ENCODE results near the gene BEST3. TPM values are rescaled to one million over a fixed set of nuclear protein-coding genes. Genes with fewer than 3 reads are reported as not detected.

Gene BEST3
- total RNA-seq, 1 experiment from 2014 or later = not detected

DNA sequence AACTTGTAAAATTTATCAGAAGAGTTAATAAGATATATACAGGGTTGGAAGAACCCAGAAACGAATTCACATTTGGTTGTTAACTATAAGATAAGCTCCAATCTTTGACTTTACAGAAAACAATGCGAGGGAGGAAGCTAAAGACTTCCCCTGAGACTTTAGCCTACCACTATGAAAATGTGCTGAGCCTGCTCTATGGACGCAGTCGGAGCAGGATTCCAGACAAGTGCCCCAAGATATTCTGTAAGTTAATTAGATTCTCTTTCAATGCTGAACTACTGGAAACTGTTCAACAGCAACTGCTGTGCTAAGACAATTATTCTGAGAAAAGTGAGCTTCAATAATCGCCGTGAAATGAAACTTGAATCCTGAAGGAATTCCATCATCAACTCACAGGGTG lies 80.1 kb downstream of the BEST3 start (continued):
- no peak for TF ChIP-seq GRHL2 (CRISPR knock-in tag; IDR thresholded peaks at IDR 0.05; ENCODE audit: insufficient replicate concordance, severe bottlenecking)
- TF ChIP-seq, protein P1, sequence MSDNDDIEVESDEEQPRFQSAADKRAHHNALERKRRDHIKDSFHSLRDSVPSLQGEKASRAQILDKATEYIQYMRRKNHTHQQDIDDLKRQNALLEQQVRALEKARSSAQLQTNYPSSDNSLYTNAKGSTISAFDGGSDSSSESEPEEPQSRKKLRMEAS (CRISPR knock-in tag; IDR thresholded peaks at IDR 0.05) = no peak
- TF ChIP-seq ELF4 (CRISPR knock-in tag; IDR thresholded peaks at IDR 0.05; ENCODE audit: low read depth) = no peak
- TF ChIP-seq, protein P2, sequence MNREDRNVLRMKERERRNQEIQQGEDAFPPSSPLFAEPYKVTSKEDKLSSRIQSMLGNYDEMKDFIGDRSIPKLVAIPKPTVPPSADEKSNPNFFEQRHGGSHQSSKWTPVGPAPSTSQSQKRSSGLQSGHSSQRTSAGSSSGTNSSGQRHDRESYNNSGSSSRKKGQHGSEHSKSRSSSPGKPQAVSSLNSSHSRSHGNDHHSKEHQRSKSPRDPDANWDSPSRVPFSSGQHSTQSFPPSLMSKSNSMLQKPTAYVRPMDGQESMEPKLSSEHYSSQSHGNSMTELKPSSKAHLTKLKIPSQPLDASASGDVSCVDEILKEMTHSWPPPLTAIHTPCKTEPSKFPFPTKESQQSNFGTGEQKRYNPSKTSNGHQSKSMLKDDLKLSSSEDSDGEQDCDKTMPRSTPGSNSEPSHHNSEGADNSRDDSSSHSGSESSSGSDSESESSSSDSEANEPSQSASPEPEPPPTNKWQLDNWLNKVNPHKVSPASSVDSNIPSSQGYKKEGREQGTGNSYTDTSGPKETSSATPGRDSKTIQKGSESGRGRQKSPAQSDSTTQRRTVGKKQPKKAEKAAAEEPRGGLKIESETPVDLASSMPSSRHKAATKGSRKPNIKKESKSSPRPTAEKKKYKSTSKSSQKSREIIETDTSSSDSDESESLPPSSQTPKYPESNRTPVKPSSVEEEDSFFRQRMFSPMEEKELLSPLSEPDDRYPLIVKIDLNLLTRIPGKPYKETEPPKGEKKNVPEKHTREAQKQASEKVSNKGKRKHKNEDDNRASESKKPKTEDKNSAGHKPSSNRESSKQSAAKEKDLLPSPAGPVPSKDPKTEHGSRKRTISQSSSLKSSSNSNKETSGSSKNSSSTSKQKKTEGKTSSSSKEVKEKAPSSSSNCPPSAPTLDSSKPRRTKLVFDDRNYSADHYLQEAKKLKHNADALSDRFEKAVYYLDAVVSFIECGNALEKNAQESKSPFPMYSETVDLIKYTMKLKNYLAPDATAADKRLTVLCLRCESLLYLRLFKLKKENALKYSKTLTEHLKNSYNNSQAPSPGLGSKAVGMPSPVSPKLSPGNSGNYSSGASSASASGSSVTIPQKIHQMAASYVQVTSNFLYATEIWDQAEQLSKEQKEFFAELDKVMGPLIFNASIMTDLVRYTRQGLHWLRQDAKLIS (CRISPR knock-in tag; IDR thresholded peaks at IDR 0.05; ENCODE audit: borderline replicate concordance) = no peak
- no peak for TF ChIP-seq NR3C1 (CRISPR knock-in tag; conservative IDR thresholded peaks at IDR 0.05; ENCODE audit: low read depth)
- TF ChIP-seq, protein P3, sequence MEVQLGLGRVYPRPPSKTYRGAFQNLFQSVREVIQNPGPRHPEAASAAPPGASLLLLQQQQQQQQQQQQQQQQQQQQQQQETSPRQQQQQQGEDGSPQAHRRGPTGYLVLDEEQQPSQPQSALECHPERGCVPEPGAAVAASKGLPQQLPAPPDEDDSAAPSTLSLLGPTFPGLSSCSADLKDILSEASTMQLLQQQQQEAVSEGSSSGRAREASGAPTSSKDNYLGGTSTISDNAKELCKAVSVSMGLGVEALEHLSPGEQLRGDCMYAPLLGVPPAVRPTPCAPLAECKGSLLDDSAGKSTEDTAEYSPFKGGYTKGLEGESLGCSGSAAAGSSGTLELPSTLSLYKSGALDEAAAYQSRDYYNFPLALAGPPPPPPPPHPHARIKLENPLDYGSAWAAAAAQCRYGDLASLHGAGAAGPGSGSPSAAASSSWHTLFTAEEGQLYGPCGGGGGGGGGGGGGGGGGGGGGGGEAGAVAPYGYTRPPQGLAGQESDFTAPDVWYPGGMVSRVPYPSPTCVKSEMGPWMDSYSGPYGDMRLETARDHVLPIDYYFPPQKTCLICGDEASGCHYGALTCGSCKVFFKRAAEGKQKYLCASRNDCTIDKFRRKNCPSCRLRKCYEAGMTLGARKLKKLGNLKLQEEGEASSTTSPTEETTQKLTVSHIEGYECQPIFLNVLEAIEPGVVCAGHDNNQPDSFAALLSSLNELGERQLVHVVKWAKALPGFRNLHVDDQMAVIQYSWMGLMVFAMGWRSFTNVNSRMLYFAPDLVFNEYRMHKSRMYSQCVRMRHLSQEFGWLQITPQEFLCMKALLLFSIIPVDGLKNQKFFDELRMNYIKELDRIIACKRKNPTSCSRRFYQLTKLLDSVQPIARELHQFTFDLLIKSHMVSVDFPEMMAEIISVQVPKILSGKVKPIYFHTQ (CRISPR knock-in tag; IDR thresholded peaks at IDR 0.05) = no peak
- TF ChIP-seq JAZF1 (CRISPR knock-in tag; IDR thresholded peaks at IDR 0.05) = no peak
- no peak for TF ChIP-seq NR1H2 (CRISPR knock-in tag; IDR thresholded peaks at IDR 0.05)
- no peak for TF ChIP-seq JUN (CRISPR knock-in tag; IDR thresholded peaks at IDR 0.05)
- TF ChIP-seq, protein P4, sequence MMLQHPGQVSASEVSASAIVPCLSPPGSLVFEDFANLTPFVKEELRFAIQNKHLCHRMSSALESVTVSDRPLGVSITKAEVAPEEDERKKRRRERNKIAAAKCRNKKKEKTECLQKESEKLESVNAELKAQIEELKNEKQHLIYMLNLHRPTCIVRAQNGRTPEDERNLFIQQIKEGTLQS (CRISPR knock-in tag; conservative IDR thresholded peaks at IDR 0.05) = no peak

GRCh38 chr12:69616025-69616424 lies 83.1 kb downstream of the BEST3 start:
- peaks cover 3% of the 10 kb centered on the region; the same call in 1 of the 2 replicates for H3K27me3 Mint-ChIP-seq (ENCODE audit: low read depth)
- ChIA-PET CTCF (no interaction called here), POLR2A (no interaction called here)
- no peak overlapping the region for H3K4me3 Mint-ChIP-seq
- H3K36me3 Mint-ChIP-seq = no peaks in the 10 kb centered on the region
- no peaks in the 10 kb centered on the region for H3K4me1 Mint-ChIP-seq
- H3K9me3 Mint-ChIP-seq = no peaks in the 10 kb centered on the region
- ATAC-seq (peak; percentile 26; the same call in 1 of the 2 replicates), DNase-seq (ENCODE audit: low spot score) (no peak)
- no peak overlapping the region for H3K27ac Mint-ChIP-seq
- TF ChIP-seq TEAD1 (CRISPR knock-in tag; IDR thresholded peaks at IDR 0.05) (no peak), FOXP4 (CRISPR knock-in tag; IDR thresholded peaks at IDR 0.05) (no peak), FOXP1 (CRISPR knock-in tag; IDR thresholded peaks at IDR 0.05; ENCODE audit: borderline replicate concordance) (no peak), JAZF1 (CRISPR knock-in tag; IDR thresholded peaks at IDR 0.05) (no peak), NFATC4 (CRISPR knock-in tag; IDR thresholded peaks at IDR 0.05) (no peak), TEAD4 (CRISPR knock-in tag; IDR thresholded peaks at IDR 0.05) (no peak), ZNF138 (CRISPR knock-in tag; conservative IDR thresholded peaks at IDR 0.05) (no peak)
- TF ChIP-seq, protein P5, sequence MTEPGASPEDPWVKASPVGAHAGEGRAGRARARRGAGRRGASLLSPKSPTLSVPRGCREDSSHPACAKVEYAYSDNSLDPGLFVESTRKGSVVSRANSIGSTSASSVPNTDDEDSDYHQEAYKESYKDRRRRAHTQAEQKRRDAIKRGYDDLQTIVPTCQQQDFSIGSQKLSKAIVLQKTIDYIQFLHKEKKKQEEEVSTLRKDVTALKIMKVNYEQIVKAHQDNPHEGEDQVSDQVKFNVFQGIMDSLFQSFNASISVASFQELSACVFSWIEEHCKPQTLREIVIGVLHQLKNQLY (CRISPR knock-in tag; IDR thresholded peaks at IDR 0.05) = no peak
- TF ChIP-seq, protein P6, sequence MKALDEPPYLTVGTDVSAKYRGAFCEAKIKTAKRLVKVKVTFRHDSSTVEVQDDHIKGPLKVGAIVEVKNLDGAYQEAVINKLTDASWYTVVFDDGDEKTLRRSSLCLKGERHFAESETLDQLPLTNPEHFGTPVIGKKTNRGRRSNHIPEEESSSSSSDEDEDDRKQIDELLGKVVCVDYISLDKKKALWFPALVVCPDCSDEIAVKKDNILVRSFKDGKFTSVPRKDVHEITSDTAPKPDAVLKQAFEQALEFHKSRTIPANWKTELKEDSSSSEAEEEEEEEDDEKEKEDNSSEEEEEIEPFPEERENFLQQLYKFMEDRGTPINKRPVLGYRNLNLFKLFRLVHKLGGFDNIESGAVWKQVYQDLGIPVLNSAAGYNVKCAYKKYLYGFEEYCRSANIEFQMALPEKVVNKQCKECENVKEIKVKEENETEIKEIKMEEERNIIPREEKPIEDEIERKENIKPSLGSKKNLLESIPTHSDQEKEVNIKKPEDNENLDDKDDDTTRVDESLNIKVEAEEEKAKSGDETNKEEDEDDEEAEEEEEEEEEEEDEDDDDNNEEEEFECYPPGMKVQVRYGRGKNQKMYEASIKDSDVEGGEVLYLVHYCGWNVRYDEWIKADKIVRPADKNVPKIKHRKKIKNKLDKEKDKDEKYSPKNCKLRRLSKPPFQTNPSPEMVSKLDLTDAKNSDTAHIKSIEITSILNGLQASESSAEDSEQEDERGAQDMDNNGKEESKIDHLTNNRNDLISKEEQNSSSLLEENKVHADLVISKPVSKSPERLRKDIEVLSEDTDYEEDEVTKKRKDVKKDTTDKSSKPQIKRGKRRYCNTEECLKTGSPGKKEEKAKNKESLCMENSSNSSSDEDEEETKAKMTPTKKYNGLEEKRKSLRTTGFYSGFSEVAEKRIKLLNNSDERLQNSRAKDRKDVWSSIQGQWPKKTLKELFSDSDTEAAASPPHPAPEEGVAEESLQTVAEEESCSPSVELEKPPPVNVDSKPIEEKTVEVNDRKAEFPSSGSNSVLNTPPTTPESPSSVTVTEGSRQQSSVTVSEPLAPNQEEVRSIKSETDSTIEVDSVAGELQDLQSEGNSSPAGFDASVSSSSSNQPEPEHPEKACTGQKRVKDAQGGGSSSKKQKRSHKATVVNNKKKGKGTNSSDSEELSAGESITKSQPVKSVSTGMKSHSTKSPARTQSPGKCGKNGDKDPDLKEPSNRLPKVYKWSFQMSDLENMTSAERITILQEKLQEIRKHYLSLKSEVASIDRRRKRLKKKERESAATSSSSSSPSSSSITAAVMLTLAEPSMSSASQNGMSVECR (CRISPR knock-in tag; IDR thresholded peaks at IDR 0.05; ENCODE audit: borderline replicate concordance) = no peak

Measured in WTC11 (cell line).